GM18868 (cell line): ENCODE results near the gene MUL1.

ENCODE experiments used
- ATAC-seq: cut with Tn5 transposase; IDR thresholded peaks from one replicate; pipeline ENCODE4 v1.9.1; 2021; ENCODE audit warnings: mild to moderate bottlenecking, moderate library complexity; ENCODE audit not compliant: unreplicated experiment

MUL1 gene

DNA sequence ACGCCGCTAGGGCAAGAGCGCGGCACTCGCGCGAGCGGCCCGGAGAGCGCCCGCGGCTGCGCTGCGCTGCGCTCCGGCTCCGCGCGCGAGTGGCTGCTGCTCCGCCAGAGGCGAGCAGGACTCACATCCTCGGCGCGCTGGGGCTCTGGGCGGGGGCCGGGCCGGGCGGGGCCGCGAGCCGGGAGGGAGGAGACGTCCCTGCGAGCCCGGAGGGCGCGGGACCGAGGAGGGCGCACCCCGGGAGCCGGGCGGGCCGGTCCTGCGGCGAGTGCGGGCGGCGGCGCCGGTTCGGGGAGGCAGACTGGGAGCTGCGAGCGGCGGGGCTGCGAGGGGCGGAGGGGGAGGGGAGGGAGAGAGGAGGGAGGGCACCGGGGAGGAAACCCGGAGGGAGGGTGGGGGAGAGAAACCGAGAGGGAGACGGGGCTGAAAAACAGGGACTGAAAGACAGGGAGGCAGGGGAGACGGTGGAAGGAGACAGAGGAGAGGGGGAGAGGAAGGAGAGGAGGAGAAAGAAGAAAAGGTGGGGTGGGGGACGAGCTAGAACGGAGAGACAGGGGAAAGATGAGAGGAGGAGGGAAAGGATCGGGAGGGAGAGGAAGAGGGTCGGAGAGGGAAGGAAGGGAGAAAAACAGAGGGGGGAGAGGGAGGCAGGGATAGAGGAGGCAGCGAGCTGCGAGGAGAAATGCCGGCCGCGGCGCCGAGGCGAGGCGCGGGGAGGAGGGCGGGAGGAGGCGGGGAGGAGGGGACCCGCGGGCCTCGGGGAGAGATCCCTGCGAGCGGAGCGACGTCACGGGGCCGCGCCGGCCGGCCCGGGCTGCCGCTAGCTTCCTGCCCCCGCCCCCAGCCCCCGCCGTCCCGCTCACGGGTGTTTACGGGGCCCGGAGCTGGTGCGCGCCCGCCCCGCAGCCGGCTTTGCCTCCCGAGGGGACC lies 22.2 kb downstream of the MUL1 start, which contains the start of gene CAMK2N1:
Gene CAMK2N1, minus strand, starts transcription at position 684 of the 930 bp plus-strand sequence. CDS start 831 bp downstream, outside the sequence.
- ATAC-seq, result no peak

- no peak for ATAC-seq
Measured at GRCh38 chr1:20484519-20485462, 23.2 kb downstream of the MUL1 start.

GRCh38 chr1:20483833-20484518 lies 24.0 kb downstream of the MUL1 start:
- ATAC-seq, result no peak

- no peak for ATAC-seq
Measured at GRCh38 chr1:20483098-20483832, 24.7 kb downstream of the MUL1 start.

DNA sequence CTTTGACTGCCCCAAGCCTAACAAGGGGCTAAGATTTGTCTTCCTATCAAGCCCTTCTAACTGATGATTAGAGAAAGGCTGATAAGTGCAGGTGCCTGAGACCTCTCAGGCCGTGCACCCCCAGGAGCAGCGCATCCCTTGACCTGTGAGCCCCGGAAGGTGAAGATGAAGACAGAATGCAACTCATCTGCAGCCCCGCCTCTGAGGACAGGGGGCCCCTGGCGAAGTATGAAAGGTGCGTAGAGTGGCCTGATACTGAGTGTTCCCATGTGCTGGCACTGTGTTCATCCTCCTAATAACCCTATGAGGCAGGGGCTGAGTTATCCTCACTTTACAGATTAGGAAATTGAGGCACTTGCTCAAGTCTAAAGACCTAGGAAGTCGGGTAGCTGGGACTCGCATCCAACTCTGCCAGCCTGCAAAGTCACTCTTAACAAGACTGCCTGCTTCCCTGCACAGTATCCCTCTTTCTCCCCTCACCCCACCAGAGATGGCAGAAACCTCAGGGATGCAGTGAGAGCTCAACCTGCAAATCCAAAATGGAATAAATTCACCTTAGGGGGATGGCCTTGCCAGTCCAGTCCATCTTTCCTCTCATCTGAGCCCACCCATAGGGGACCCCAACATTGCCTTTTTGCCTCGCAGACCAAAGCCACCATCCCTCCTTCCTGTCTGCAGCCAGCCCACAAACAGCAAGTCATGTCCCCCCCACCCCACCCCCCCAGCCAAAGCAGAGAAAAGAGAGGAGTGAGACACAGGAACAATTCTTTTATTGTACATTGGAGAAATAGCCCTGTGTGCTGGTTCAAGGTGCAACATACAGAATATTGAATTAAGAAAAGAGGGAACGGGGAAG lies 26.1 kb downstream of the MUL1 start:
- ATAC-seq, result no peak

- ATAC-seq, result no peak
Measured at GRCh38 chr1:20480951-20481617, 26.9 kb downstream of the MUL1 start.

DNA sequence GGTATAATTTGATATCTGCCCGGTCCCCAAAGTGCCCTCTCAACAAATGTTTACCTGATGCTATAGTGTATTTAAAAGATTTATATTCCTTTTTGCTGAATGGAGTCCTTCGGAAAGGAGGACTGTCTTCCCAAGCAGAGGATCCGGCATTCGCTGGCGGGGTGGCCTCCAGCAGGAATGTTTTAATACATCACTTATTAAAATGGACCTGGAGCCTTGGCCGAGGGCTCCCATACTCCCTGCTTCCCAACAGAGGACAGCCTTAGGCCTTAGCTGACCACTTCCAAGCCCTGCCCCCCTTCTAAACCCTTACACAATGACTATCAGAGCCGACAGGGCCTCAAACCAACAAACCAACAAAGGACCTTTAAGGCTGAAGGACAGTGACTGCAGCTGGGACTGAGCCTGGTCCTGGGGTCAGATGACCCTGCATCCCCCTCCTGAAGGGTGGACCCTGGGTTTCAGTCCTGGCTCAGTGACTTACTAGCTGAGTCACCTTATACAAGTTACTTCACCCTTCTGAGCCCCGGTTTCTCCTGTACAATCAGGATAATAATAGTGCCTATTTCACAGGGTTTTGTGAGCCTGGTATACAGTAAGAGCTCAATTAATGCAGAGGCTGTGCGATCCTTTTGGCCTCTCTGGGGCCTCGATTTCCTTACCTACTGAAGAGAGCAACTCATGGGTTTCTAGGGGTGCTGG lies 27.6 kb downstream of the MUL1 start:
- ATAC-seq, result no peak

- ATAC-seq, result no peak
Measured at GRCh38 chr1:20479840-20480239, 28.1 kb downstream of the MUL1 start.

DNA sequence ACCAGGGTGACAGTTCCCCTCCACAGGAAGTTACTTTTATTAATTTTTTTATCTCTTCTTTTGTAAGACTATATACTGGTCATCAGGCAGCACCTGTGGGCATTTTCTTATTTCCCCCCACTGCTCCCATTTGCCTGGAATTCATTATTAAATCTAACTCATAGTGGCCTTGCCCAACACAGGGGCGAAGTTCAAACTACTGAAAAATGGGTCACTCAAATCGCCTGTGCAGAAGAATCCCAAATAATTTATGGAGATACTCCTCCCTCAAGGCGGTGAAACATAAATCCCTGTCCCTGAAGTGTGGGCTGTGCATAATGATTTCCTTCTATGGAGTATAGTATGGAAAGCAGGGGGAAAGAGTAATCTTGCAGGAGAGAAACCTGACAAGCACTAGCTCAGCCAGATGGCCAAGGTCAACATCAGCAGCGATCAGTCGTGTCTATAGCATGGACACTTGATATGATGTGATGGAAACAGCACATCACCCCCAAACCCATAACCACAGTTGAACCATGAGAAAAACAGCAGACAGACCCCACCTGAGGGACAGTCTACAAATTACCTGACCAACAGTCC lies 29.8 kb downstream of the MUL1 start:
- ATAC-seq, result no peak

GRCh38 chr1:20477348-20478056 lies 30.4 kb downstream of the MUL1 start:
- ATAC-seq, result no peak

DNA sequence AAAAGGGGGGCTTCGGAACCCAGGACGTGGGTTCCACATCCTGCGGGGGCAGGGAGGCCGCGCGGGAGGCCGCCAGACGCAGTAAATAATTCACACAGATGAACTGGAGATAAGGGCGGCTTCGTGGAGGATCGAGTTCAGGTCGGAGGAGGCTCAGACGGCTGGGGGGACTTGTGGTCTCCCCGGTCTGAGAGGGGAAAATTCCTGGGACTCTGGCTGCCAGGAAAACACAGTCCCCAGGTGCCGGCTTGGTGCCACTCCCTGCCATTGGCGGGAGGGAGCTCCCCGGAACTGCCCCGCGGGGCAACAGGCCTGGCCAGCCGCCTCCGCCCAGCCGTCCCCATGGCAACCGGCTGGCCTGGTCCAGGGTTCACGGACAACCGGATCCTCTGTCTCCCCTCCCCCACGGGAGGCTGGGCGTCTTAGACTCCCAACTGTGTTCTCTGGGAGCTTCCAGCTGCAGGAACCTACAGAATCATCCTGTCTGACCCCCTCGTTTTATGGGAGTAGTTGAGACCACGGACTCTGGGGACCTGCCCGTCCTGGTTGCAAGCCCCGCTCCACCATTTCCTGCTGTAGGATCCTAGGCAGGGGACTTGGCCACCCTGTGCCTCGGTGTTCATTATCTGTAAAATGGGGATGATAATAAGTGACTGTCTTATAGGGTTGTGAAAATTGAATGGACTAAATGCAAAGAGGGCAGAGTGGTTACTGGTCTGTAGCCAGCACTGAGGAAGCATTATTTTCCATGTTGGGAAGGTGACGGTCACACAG lies 31.5 kb downstream of the MUL1 start:
- ATAC-seq, result no peak

DNA sequence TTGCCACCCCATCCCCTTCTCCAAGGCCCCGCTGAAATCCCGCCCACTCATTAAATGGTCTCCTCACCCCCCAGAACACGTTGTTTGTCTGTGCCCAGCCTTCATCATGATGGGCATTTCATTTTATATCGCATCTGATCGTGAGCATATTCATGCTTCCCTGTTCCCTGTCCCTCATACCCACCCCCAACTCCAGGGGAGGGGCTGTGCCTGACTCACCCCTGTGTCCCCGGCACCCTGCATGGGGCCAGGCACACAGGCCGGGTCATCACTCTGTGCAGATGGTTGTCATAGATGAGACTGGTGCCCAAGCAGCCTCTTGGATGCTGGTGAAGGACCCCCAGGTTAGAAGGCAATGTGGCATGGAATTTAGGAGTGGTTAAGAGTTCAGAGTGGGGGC lies 33.0 kb downstream of the MUL1 start:
- no peak for ATAC-seq

DNA sequence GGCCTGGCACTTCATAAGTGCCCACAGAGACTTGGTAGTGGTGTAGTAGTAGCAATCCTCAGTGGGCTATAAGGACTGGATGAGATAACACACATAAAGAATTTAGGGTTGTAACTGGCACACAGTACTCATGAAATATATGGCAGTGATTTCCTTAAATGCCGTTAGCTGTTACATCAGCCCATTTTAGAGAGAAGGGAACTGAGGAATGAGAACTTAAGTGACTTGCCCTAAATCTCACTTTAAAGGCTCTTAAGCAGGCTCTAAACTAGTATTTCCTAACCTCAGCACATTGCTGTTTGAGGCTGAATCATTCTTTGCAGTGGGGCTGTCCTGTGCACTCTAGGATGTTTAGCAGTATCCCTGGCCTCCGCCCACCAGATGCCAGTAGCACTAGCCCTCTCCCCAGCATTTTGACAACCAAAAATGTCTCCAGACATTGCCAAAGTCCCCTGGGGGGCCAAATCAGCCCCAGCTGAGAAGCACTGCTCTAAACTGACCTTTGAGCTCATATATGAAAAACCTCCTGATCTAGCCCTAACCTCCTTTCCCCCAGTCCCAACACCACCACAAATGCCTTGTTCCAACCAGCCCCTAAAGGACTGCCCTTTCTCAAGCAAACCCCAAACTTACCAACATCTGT lies 33.5 kb downstream of the MUL1 start:
- ATAC-seq, result no peak

- no peak for ATAC-seq
Measured at GRCh38 chr1:20473894-20474293, 34.1 kb downstream of the MUL1 start.

- no peak for ATAC-seq
Measured at GRCh38 chr1:20472860-20473711, 34.9 kb downstream of the MUL1 start.
